Uterus (tissue), 2 donors: ENCODE results near the gene CCR7.

Experiments
- POLR2A ChIP-seq, 2 donors: fragments of 450-650 bp; IDR thresholded peaks; one replicate each; pipeline ENCODE4 v1.6.1; 2016; ENCODE audit warnings: antibody characterized with exemption in 2 of 2, mild to moderate bottlenecking in 1 of 2, moderate library complexity in 1 of 2
- TF ChIP-seq, protein P1 (sequence below), 4 experiments: fragments of 200-600 bp in 2 of 4; fragments of 450-650 bp in 2 of 4; sonication (generic) in 2 of 4; IDR thresholded peaks; one replicate each; pipeline ENCODE4 v1.5.1; 2016 to 2019; ENCODE audit warnings: antibody characterized with exemption in 4 of 4, mild to moderate bottlenecking in 2 of 4, moderate library complexity in 1 of 4

DNA sequence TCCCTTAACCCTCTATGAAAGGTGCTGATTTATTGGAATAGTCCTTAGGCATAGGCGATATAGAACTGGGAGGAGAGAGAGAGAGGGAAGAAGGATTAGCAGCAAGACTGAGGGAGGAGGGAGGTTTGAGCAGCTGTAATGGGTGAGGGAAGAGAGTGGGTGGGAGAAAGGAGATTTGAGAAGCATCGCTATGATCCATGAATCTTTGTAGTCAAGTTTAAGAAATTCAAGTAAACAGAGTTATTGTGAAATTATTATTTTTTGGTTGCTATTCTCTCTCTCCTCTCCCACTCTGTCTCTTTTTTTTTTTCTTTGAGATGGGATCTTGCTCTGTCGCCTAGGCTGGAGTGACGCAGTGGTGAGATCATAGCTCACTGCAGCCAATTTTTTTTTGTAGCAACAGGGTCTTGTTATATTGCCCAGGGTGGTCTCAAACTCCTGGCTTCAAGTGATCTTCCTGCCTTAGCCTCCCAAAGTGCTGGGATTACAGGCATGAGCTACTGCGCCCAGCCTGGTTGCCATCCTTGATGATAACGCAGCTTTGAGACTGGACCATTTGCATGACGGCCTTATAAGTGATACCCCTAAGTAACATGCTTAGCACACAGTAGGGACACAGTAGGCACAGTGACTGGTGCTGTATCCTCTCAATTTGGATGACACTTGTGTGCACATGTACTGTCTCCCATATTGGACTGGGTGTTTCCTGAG is 42.9 kb downstream of the CCR7 start:
- TF ChIP-seq POLR2A (IDR thresholded peaks at IDR 0.05): no peak
- TF ChIP-seq, protein P1, sequence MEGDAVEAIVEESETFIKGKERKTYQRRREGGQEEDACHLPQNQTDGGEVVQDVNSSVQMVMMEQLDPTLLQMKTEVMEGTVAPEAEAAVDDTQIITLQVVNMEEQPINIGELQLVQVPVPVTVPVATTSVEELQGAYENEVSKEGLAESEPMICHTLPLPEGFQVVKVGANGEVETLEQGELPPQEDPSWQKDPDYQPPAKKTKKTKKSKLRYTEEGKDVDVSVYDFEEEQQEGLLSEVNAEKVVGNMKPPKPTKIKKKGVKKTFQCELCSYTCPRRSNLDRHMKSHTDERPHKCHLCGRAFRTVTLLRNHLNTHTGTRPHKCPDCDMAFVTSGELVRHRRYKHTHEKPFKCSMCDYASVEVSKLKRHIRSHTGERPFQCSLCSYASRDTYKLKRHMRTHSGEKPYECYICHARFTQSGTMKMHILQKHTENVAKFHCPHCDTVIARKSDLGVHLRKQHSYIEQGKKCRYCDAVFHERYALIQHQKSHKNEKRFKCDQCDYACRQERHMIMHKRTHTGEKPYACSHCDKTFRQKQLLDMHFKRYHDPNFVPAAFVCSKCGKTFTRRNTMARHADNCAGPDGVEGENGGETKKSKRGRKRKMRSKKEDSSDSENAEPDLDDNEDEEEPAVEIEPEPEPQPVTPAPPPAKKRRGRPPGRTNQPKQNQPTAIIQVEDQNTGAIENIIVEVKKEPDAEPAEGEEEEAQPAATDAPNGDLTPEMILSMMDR (IDR thresholded peaks at IDR 0.05): no peak
